Astrocyte (in vitro differentiated cells and primary cell): ENCODE results near the gene SRF.

ENCODE experiments used
- CTCF ChIP-seq: IDR thresholded peaks from 2 replicates; pipeline ENCODE4 v1.5.1; 2011; ENCODE audit warnings: low read depth, mild to moderate bottlenecking, inconsistent platforms, low read length, moderate library complexity; ENCODE audit not compliant: insufficient read depth
- EZH2 ChIP-seq: IDR thresholded peaks from 2 replicates; pipeline ENCODE4 v1.6.1; 2012; ENCODE audit warnings: mild to moderate bottlenecking, low read length, inconsistent platforms; ENCODE audit not compliant: insufficient read depth

DNA sequence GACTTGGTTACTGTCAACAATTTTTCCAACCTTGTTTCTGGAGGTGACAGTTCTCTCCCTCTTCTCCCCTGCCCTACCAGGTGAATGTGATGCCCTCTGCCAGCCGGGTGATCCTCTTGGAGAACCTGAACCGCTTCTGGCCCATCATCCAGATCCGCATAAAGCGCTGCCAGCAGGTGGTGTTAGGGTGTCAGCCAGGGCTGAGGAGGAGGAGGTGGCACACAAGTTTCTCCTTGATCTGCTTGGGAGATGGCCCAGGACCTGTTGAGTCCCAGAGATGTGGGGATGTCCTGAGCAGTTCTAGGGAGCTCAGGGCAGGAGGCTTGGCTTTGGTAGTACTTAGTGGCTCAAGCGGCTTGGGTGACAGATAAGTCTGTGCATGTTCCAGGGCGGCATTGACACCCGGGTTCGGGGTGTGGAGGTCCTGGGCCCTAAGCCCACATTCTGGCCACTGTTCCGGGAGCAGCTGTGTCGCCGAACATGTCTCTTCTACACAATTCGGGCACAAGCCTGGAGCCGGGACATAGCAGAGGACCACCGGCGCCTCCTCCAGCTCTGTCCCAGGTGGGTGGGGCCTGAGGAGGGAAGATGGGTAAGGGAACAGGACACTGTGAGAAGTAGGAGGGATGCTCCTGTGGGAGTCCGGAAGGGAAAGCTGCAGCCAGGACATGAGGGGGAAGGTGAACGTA lies 32.1 kb downstream of the SRF start:
- TF ChIP-seq EZH2 (no peak), CTCF (no peak)
